Left cardiac atrium (tissue), 4 donors: ENCODE measurements around the gene IDI2. TPM values are rescaled to one million over a fixed set of nuclear protein-coding genes. Genes with fewer than 3 reads are reported as not detected.
A peak's percentile ranks its signal among the peaks of the same experiment; 100 is the strongest.
"Not testable (repeated sequence)": the region's sequence is repeated elsewhere in the genome, so short reads cannot be mapped to it uniquely, and the experiment has no call there.

ENCODE experiments used
- ATAC-seq, 2 donors: fragments of 200-7000 bp; cut with Tn5 transposase; one replicate each; pipeline ENCODE4 v1.9.1; 2020; ENCODE audit warnings: mild to moderate bottlenecking in 2 of 2, moderate library complexity in 2 of 2
- DNase-seq: peaks from one replicate; pipeline ENCODE4 v3.0.0-alpha.2; 2020
- intact Hi-C, 2 donors: fragments of 100-400 bp; cut with DNase I; formaldehyde crosslinking; loops; one replicate each; pipeline versions ENCODE4 v1.14.1 to v1.15.1; 2022 to 2023
- total RNA-seq, 2 donors: library from RNA; stranded (reverse); fragmentation: NEBNext Ultra II Directional; extraction: Animal tissue kit (Norgen Biotek cat#: 25700); gene quantifications; one replicate each; pipeline ENCODE4 v1.2.1, GENCODE V29; 2021
- donor health status: DM: no; HTN: yes; CAD: no.
- donor health status: DM: no; HTN: yes; CAD: no; lungs with severe emphysema.
- donor health status: DM: yes; HTN: yes; CAD: no.
- donor health status: Dilated cardiomyopathy.

IDI2 gene
- total RNA-seq, 2 donors from 2014 or later, result not detected

DNA sequence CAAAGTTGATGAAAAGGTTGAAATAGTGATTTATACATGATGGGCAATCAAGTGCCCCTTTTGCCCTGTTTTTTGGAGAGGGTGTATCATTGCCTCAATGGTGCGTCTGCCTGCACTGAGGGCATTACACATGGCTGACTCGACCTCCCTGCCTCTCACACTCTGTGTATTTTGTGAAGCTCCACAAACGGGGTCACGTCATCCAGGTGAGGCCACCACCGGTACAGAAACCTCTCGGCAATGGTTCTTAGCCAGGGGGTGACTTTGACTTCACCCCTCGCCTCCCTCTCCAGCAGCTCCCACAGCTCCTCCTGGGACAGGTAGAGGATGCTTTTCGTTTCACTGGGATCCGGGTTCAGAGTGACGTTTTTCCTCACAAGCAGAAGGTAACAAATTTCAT is 6.3 kb downstream of the IDI2 start:
- ATAC-seq (no peak), DNase-seq (no peak)
- intact Hi-C loops, result no loop called here

DNA sequence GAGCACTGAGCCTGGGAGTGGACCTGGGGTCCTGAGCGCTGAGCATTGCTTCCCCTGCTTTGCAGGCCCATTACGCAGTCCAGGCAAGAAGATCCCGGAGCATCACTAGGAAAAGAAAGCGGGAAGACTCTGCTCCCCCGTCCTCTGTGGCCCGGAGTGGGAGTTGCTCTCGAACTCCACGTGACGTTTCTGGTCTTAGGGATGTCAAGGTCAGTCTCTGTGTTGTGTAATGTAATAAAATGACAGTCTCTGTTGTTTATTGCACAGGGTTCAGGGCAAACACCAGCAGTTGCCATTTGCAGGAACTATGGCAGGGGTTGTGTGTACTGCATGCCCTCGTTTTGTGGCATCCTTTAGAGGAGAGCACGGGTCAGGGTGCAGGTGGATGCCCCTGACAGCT is 10.0 kb downstream of the IDI2 start:
- intact Hi-C loops, result no loop called here
- ATAC-seq (no peak), DNase-seq (no peak)

DNA sequence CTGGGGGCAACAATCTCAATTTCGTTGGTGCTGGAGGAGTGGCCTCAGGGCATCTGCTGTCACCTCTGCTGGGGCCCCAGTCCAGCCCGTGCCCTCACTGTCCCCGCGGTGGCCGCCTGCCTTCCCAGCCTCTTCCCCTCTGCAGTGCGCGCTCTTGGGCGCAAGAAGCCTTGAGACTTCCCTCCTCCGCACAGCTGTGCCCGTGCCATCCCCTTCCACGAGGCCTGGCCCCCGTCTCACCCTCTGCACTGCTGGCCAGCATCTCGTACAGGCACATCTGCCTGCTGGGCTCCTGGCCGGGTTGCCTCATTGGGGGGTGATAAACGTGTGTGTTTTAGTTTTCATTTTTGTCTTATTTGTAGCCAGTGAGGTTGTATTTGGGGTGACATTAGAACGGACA is 14.0 kb downstream of the IDI2 start:
- intact Hi-C loops, result no loop called here
- no peak for ATAC-seq
- no peak for DNase-seq

DNA sequence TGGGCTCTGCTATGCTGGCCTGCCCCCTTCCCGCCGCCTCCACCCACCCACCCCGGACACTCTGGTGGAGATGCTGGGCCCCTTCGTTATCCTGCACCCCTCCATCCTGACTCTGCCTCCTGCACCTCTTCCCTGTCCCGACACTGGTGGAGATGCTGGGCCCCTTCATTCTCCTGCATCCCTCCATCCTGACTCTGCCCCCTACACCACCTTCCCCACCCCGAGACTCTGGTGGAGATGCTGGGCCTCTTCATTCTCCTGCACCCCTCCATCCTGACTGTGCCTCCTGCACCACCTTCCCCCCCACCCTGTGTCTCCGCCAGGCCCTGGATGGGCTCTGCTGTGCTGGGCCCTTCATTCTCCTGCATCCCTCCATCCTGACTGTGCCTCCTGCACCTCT is 15.0 kb downstream of the IDI2 start:
- ATAC-seq (peak in 1 of 2 donors; percentile 18), DNase-seq (no peak)
- intact Hi-C loops, result no loop called here

DNA sequence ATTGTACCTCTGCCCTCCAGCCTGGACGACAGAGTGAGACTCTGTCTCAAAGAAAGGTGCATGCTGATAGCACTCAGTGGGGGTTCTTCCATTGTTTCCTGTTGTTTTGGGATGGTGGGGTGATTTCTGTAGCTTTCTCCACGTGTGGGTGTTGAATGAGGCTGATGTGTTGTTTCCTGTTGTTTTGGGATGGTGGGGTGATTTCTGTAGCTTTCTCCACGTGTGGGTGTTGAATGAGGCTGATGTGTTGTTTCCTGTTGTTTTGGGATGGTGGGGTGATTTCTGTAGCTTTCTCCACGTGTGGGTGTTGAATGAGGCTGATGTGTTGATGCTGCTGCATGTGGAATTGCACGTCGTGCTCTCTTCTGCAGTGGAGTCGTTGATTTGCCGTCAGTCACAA is 15.7 kb downstream of the IDI2 start:
- intact Hi-C loops, DNase-seq, ATAC-seq: not testable (repeated sequence)

DNA sequence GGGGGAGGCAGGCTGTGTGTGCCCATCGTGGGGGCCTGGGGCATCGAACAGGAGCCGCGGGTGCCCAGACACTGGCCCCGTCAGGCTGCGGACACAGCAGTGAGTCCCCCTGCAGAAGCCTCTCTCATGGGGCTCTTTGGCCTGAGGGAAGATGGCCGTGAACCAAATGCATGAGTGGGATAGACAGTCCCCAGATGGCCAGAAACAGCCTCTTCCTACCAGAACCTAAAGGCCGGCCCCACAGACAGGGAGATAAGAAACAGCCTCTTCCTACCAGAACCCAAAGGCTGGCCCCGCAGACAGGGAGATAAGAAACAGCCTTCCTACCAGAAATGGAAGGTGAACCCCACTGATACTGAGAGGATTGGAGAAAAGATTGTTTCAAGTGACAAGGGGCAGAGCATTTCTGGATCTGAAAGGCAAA is 16.6 kb downstream of the IDI2 start:
- no peak for DNase-seq

DNA sequence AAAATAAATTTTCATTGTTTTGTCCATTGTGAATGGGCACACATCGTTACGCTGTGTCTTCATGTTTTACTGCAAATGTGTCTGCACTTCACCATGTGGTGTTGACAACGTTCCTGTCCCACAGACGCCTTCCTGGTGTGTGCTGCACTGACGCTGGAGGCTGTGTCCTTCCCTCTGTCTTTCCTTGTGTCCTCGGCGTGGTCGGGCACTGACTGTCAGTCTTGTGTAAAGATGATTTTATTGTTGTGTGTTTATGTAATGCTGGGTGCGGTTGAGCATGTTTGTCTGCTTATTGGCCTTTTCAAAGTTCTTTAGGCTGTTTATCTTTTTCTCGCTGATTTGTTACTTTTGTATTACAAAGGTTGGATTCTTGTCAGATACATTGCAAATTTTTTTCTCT is 18.1 kb downstream of the IDI2 start:
- ATAC-seq (no peak), DNase-seq (no peak)
- intact Hi-C loops, result no loop called here

More for the DNA sequence above, 16.6 kb downstream of the IDI2 start:
- no peak for ATAC-seq
- intact Hi-C loops, result no loop called here

DNA sequence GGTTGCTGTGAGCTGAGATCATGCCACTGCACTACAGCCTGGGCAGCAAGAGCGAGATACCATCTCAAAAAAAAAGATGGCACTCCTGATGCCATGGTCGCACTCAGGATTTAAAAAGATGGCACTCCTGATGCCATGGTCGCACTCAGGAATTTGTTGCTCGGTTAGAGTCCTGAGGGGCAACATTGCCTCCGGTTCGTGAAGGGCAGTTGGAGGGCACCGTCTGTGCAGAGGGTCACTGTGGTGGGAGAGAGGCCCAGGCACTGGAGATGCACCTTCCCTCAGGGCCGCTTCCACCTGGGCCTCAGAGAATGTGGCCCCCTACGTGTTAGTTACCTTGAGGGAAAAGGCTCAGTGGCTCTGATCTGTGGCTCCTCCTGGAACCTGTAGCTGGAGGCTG is 19.1 kb downstream of the IDI2 start:
- DNase-seq (no peak), ATAC-seq (no peak)
- intact Hi-C loops, result no loop called here

DNA sequence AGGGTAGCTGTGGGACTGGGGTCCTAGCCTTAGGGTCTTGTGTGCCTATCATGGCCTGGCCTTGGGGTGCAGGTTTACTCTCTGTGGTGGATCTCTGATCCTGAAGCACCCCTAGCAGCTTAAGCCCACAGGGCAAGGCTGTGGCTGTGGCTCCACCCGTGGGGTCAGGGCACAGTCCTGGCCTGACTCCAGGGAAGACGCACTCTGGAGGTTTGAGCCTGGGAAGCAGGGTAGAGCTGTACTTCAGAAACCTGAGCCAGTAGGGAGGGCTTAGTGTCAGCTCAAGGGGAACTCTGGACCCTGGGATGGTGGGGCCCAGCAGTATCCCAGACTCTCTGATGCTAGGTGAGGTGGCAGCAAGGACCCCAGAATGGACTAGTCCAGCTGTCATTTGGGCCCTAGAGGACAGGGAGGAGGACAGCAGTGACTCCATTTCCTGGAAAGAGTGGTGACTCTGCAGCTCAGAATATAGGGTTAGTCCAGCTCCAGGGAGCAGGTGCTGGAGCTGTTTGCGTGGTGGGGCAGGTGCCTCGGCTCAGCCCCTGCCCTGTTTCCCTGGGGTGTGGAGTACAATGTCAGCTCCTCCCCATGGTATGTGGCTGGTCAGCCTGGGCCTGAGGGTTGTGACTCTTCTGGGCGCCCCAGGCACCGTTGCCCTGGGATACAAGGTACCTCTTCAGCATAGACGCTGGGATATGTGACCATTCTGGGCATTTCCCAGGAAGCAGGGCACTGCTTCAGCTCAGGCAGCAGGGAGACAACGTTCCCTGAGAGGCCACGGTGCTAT is 21.6 kb downstream of the IDI2 start:
- ATAC-seq (peak; percentile 8 to 19), DNase-seq (no peak)
- intact Hi-C loops, result no loop called here

DNA sequence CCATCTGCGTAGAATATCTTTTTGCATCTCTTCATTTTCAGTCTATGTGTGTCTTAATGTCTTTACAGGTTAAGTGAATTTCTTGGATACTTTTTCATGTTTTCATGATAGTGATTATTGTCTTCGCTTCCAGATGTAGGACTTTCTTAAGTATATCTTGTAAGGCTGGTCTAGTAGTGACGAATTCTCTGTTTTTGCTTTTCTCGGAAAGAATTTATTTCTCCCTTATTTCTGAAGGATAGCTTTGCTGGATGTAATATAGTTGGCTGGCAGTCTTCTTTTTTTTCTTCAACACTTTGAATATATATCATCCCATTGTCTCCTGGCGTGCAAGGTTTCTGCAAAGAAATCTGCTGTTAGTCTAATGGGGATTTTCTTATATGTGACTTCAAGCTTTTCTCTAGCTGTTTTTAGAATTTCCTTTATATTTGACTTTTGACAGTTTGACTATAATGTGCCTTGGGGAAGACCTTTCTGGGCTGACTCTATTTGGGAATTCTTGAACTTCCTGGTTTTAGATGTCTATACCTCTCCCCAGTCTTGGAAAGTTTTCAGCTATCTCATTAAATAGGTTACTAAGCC is 23.1 kb downstream of the IDI2 start:
- DNase-seq (no peak), ATAC-seq (no peak)

DNA sequence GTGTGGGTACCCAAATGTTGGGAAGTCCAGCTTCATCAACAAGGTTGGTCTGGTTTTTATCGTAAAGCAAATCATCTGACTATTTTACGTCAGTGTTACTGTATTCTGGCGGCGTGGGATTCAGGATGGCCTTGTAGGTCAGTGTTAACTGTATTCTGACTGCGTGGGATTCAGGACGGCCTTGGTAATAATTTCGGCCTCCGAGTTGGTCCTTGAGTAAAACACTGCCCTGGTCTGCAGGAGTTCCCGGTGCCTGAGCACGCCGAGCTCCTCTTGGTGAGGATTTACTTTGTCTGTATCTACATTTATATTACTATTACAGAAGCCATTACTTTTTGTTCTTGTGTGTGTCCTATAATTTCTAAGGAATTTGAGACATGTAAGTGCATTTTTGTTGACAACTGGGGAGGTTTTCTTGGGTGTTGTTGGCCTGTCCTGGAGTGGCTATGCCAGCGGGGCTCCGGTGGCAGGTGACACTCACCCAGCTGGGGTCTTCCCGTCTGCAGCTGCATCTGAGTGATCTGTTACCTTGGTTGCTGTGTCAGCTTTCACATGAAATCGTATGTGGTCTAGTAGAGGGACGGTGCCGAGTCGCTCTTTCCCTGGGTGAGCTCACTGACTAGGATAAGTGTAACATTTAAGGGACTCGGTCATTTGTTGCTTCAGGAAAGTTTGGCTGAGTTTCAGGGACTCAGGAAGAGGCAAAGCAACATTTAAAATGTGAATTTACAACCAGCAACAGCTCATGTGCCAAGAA is 28.2 kb downstream of the IDI2 start:
- intact Hi-C loops, result loop anchor here in 1 of 2 donors (10.0 kb wide), 1 partner anchor 153 kb away; no protein-coding TSS in a partner anchor
- no peak for ATAC-seq
- no peak for DNase-seq

More for the DNA sequence above, 23.1 kb downstream of the IDI2 start:
- intact Hi-C loops, result no loop called here

DNA sequence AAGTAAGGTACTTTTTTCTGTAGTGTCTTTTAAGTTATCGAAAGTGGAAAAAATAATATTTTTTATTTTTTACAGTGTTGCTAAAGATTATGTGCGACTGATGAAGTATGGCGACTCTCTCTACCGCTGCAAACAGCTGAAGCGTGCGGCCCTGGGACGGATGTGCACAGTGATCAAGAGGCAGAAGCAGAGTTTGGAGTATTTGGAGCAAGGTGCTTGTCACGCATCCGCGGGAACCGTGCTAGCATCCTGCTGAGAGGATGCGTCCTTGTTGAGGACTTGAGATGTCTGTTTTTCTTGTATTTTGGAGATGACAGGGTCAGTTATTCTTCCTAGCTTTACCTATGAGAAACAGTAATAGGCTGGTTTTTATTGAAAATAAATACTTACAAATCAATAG is 29.6 kb downstream of the IDI2 start:
- no peak for DNase-seq
- intact Hi-C loops, result loop anchor here in 1 of 2 donors (10.0 kb wide), 1 partner anchor 151 kb away; no protein-coding TSS in a partner anchor
- ATAC-seq, result no peak

DNA sequence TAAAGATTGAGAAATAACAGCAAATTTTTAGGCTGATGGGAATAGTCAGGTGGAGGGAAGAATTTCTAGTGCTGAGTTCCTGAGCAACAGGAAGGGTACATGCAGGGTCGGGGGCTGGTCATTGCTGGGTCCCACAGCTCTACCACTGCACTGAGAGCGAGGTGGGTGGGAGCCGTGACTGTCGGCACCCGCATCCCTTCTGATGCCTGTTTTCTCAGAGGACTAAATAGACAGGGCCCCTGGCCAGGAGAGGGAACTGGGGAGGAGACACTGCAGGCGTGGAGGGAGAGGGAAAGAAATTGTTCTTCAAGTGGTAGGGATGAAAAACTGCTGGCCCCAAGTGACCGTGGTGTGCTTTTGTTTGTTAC is 30.1 kb downstream of the IDI2 start:
- no peak for ATAC-seq
- intact Hi-C loops, result loop anchor here in 1 of 2 donors (10.0 kb wide), 1 partner anchor 151 kb away; no protein-coding TSS in a partner anchor
- no peak for DNase-seq

DNA sequence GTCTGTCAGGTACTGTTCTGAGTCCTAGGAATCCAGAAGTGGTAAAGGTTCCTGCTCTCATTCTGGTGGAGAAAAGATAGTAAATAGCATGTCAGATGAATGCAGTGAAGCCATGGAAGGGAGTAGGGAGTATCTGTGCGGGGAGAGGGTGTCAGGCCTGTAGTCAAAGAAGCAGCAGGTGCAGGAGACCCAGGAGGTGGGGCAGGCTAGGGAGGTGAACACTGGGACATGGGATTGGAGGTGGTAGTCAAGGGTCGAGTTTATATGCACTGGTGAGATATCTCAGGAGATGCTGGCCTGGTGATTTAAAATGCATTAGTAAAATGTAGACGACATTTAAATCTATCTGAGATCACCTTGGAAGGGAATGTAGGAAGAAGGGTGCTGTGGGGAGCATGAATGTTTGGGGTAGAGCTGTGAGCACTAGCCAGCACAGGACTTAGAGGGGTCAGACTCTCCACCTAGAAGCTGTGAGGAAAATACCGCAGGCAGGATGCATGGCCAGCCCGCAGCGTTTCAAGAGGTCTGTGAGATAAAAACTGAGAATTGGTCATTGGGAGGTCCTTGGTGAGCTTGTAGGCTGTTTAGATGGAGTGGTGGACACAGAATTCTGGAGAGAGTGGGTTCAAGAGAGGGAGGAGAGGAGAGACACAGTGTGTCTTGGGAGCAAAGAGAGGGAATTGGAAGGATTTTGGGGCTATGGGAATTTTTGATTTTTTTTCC is 30.7 kb downstream of the IDI2 start:
- intact Hi-C loops, result loop anchor here in 1 of 2 donors (10.0 kb wide), 1 partner anchor 150 kb away; no protein-coding TSS in a partner anchor
- DNase-seq, result no peak
- no peak for ATAC-seq

DNA sequence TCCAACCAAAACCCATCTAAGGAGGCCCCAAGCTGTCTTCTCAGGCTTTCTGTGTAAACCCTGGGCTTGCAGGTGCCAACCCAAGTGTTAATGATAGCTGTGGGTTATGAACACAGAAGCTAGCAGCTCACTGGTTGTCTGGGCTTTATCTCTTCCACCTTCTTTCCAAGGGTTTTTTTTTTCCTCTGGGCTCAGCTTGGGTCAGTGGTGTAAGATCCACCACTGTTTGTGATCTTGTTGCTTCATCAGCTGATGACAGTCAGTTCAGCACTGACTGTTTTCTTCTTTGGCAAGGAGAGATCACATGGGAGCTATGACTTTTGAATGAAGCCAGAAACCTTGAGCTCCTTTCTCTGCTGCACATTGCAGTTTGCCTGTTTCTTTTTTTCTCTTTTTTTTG is 32.8 kb downstream of the IDI2 start:
- DNase-seq, result no peak
- intact Hi-C loops, result loop anchor here in 1 of 2 donors (10.0 kb wide), 1 partner anchor 148 kb away; no protein-coding TSS in a partner anchor
- peak in 1 of 2 donors; percentile 14 for ATAC-seq

DNA sequence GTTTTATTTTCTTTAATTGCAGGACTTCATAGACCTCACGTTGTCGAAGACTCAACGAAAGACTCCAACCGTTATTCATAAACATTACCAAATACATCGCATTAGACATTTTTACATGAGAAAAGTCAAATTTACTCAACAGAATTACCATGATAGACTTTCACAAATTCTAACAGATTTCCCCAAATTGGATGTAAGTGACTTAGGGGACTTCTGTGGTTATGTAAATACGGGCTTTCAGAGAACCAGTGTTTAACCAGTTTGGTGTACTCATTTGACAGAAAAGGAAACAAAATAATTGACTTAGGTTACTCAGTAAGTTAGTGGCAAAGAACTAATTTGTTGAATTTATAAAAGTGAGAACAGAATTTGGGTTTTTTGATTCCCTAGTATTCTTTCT is 33.2 kb downstream of the IDI2 start:
- no peak for ATAC-seq
- intact Hi-C loops, result loop anchor here in 1 of 2 donors (10.0 kb wide), 1 partner anchor 148 kb away; no protein-coding TSS in a partner anchor
- no peak for DNase-seq

DNA sequence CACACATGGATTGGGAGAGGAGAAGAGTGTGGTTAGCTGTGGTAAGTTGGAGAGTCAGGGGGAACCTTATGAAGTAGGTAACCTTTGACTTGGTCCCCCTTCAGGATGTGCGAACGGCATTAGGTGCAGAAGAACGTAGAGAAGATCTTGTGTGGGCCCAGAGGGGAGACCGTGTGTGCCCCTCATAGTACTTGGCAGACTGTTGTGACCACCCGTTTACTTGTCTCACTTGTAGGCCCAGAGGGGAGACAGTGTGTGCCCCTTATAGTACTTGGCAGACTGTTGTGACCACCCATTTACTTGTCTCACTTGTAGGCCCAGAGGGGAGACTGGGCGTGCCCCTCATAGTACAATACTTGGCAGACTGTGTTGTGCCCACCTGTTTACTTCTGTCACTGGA is 34.9 kb downstream of the IDI2 start:
- no peak for ATAC-seq
- no peak for DNase-seq
- intact Hi-C loops, result loop anchor here in 1 of 2 donors (10.0 kb wide), 1 partner anchor 146 kb away; no protein-coding TSS in a partner anchor

DNA sequence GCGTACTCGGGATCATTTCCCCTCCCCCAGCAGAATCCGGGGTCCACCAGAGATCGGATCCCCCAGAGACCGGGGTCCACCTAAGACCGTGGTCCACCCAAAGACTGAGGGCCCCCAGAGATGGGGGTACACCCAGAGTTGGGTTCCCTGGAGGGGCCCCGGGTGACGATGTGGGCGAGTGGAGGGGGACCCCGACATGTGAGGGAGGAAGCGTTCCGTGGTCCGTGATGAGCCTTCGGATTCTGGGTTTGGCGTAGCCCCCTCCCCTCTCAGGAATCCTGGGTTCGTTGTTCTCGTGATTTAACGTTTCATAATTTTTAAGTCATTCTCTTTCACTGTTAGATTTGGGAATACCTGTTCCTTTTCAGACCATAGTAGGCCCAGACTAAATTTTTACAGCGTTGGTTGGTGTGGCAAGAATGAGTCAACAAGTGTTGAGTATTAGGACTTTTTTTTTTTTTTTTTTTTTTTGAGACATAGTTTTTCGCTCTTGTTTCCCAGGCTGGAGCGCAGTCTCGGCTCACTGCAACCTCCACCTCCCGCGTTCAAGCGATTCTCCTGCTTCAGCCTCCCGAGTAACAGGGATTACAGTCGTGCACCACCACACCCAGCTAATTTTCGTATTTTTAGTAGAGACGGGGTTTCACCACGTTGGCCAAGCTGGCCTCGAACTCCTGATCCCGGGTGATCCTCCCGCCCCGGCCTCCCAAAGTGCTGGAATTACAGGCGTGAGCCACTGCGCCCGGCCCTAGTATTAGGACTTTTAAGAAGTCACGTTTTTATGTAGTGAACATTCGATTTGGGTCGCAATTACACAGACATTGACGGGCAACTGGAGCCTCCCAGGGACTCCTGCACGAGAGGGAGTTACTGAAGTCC is 36.8 kb downstream of the IDI2 start:
- intact Hi-C loops, result no loop called here
- no peak for ATAC-seq

More for the DNA sequence above, 36.8 kb downstream of the IDI2 start:
- DNase-seq, result no peak
